DLD1 (cell line): Measurements from ENCODE around the gene PIWIL1.

Experiments used
- in situ Hi-C: cut with HindIII; loops from 2 replicates; pipeline ENCODE4 v1.10.0; 2017; ENCODE audit warnings: low sequenced_read_pairs

The PIWIL1 gene

DNA sequence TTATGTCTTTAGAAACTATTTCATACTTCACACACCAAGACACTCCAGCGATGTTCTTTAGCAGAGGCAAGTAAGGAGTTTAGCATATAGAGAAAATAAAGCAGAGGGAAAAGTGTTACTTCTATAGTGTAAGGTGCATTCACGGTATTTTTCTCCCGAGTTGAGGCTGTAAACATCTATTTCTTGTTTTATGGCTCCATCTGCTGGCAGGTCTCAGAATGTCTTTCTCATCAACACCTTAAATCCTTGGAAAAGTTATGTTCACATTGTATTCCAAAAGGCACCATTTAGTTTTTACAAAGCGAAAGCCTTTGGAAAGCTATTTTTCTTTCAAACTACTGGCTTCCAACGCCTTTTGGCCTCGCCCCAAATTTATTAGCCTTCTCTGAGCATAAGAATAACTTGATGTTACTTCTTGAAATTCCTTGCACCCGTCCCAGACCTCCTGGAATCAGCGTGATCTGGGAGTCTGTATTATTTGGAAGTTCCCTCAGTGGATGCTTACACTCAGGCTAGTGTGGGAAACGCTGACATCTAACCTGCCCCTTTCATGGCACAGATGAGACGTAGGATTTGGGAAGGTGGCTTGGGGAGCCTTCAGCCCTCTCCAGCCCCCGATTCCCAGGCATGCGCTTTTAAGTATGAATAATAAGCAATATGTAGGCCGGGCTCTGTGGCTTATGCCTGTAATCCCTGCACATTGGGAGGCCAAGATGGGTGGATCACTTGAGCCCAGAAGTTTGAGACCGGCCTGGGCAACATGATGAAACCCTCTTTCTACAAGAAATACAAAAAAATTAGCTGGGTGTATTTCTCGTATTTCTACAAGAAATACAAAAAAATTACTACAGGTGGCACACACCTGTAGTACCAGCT is 1.9 kb upstream of the PIWIL1 start:
- in situ Hi-C loops: loop anchor here (25.0 kb wide), 1 partner anchor 298 kb away; no protein-coding TSS in a partner anchor

DNA sequence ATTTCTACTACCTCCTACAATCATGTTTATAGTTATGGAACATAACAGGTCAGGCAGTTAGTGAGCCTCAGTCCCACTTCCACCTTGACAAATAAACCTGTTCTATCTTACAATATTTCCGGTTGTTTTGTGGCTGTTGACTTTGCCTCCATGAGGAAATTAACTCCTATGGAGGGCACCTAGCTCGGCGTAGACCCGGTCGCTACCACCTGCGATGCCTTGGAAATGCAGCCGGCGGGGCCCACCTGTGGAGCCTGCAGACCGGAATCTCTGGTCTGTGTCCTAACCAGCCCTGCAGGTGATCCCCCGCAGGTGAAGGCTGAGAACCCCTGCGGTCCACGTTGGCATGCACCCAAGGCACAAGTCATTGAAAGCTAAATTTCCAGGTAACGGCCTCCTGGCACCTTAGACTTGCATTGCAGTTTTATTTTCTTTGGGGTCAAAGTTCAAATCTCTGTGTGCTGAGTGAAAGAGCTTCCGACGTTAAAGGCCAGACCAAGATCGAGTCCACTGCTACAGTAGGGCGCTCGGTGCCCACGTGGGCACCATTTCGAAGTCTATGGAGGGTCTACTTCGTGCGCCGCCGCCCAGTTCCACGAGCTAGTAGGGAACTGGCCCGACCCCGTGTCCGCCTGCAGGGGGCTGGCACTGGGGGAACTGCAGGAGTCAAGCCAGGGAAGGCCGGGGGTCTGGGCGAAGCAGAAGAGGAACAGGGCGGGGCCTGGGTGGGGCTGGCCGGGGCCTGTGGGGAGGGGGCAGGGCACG is 782 bp upstream of the PIWIL1 start:
- in situ Hi-C loops: loop anchor here (25.0 kb wide), 1 partner anchor 300 kb away; no protein-coding TSS in a partner anchor

DNA sequence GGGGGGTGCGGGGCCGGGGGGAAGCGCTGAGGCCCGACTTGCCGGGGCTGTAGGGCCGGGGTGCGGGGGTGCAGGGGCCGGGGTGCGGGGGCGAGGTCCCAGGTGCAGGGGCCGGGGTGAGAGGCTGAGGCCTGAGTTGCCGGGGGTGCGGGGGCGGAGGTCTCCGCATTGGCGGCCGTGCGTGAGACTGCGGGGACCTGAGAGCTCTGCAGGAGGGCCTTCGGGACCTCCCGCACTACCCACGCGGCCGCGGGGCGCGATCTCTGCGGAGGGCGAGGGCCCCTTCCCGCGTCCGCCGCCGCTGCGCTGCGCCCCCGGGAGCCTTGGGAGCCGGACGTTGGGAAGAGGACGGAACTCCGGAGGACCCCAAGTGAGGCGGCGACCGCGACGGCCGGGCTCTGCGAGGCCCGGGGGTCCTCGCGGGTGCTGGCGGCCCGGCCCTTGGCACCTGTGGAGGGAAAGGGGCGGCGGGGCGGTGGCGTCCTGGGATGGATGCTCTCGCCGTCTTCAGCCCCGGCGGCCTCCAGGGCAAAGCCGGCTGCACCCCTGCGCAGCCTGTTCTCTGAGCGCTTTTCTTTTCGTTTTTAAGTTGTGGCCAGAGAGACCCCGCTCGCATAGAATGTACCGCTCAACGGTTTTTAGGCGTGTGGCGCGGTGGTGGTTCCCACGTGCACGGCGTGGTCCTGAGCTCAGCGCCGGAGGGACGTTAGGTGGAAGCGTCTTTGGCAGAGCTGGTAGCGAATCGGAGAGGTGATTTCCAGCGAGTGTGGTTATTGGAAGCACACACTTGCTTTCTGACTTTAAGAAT is 1.3 kb downstream of the PIWIL1 start:
- in situ Hi-C loops: loop anchor here (25.0 kb wide), 1 partner anchor 302 kb away; no protein-coding TSS in a partner anchor

DNA sequence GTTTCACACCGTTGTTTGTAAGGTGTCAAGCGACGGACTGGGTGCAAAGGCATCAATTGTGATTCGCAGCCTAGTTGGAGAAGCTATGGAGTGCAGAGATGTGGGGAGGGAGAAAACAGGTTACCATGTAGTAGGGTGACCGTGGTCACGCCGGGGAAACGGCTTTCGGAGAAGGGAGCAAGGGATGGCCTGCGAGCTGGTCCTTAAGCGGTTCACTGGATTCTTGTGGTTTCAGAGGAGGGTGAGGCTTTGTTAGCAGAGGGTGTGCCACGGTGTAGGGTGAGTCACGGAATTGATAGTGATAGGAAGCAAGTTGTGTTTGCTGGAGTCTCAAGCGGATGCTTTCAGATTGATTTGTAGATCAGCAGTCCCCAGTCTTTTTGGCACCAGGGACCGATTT is 2.3 kb downstream of the PIWIL1 start:
- in situ Hi-C loops: loop anchor here (25.0 kb wide), 1 partner anchor 303 kb away; no protein-coding TSS in a partner anchor

DNA sequence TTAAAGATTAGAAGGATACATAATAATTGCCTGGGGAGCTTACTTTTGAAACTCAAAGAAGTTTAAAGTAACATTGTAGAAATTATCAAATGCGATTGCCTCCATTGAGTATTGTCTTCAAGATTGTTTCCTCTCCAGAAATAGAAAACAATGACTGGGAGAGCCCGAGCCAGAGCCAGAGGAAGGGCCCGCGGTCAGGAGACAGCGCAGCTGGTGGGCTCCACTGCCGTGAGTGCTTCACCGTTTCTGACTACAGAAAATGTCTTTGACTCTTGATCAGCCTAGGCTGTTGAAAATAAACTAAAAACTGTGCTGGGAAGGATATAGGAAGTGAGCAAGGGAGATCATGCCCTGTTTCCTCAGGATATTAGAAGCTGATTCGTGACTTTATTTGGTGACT is 4.8 kb downstream of the PIWIL1 start:
- in situ Hi-C loops: loop anchor here (25.0 kb wide), 1 partner anchor 305 kb away; no protein-coding TSS in a partner anchor

DNA sequence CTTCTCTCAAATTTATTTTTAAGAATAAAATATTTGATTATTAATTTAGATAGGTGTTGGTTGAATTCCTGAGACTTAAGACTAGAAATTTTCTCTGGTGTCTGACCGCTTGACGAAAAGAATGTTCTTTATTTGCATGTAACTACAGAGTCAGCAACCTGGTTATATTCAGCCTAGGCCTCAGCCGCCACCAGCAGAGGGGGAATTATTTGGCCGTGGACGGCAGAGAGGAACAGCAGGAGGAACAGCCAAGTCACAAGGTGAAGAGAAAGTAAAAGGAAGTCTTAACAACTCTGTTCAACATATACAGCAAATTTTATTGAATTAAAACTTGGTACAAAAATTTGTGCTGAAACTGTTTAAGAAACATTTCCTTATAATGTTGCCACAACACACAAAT is 5.2 kb downstream of the PIWIL1 start:
- in situ Hi-C loops: loop anchor here (25.0 kb wide), 1 partner anchor 306 kb away; no protein-coding TSS in a partner anchor

DNA sequence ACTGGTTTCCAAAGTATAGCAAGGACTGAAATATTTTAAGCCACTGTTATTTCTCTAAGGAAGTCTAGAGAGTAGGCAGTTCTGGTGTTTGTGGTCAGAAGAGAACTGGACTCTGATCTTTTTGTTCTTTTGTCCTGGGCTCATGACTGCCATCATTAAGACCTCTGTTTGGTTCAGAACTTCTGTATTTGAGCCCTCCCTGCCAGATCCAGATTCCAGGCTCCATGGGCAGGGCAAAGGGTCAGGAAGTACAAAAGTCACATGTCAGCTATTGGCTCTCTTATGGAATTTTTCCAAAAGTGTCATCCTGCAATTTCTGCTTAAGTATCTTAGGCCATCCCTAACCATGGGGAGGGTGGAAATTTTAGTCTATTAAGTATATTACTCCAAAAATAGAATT is 6.8 kb downstream of the PIWIL1 start:
- in situ Hi-C loops: loop anchor here (25.0 kb wide), 1 partner anchor 307 kb away; no protein-coding TSS in a partner anchor

DNA sequence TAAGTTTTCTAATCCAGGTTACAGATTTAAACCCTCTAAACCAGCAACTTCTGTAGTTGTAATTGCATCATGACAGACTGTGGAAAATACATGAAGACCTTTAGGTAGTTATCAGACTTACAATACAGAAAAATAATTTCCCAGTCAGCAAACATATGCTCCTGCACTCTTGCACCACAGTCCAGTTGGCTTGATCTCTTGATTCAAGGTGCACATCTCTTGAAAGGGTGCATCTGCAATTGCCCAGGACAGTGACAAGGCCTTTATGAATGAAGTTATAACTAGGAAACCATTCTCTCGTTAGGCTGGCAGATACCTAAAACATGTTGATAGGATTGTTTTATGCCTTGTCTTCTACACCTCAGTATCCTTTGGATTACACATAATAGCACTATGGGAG is 7.6 kb downstream of the PIWIL1 start:
- in situ Hi-C loops: loop anchor here (25.0 kb wide), 1 partner anchor 308 kb away; no protein-coding TSS in a partner anchor

DNA sequence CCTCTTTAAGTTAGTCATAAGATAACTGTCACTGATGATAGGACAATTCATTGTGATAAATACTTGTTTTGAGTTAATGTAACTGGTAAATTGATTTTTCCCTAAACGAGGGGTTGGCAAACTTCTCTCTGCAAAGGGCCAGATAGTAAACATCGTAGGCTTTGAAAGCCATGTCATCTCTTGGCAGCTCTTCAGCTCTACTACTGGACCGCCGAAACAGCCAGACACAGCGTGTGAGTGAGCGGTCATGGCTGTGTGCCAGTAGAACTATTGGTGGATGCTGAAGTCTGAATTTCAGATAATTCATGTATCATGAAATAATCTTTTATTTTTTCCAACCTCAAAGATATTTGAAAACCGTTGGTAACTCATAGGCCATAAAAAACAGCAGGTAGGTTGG is 9.9 kb downstream of the PIWIL1 start:
- in situ Hi-C loops: loop anchor here (25.0 kb wide), 1 partner anchor 310 kb away; no protein-coding TSS in a partner anchor

DNA sequence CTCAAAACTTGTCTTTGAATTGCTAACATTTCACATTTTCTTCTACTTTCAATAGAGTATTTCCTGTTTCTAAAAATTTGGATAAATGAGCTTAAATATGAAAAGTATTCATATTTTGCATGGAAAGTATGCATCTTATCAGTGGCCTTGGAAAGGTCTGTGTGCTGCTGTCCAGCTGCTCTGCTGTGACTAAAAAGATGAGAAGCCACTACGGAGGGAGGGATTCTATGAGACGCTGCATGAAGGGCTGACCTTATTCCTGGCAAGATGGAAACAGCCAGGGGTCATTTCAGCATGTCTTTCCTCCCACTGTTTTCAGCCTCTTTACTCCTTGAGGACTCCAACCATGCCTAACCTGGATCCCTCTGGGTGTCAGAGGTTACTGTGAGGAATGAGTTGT is 13.0 kb downstream of the PIWIL1 start:
- in situ Hi-C loops: no loop called here

DNA sequence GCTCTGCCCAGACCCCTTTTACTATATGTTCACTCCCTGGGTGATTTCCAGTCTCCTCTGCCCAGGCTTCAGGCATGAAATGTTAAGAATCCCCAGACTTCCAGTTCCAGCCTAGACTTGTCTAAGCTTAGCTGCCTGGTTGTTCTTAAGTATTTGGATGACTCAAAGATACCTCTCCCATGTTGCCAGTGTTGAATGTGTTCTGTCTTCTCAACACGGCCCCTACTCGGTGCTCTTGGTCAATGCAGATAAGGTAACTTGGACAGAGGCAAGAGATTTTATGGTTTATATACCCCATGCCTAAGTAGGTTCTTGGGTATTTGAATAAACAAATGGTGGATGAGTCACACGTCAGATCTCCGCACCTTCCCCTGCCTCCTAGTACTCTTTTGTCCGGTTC is 13.6 kb downstream of the PIWIL1 start:
- in situ Hi-C loops: no loop called here

DNA sequence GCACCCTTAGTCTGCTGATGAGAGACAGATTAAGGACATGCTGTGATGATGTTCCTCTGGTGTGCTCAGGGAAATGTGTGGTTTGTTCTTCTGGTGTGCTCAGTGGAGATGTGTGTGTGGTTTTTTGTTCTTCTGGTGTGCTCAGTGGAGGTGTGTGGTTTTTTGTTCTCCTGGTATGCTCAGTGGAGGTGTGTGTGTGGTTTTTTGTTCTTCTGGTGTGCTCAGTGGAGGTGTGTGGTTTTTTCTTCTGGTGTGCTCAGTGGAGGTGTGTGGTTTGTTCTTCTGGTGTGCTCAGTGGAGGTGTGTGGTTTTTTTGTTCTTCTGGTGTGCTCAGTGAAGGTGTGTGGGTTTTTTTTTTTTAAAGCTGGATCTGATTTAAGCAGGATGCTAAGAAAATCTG is 15.4 kb downstream of the PIWIL1 start:
- in situ Hi-C loops: no loop called here

DNA sequence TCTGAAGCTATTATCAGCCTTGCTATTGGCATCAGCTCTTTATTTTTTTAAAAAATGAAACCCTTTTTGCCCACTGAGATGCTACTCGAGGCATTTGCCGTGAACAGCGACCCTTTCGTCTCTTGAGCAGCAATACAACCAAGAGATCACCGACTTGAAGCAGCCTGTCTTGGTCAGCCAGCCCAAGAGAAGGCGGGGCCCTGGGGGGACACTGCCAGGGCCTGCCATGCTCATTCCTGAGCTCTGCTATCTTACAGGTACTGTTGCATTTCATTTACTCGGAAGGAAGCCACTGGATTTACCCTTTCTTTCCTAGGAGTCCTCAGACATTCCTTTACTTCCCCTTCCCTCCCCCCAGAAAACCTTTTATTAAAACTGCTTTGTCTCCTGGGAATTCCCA is 16.7 kb downstream of the PIWIL1 start:
- in situ Hi-C loops: no loop called here

DNA sequence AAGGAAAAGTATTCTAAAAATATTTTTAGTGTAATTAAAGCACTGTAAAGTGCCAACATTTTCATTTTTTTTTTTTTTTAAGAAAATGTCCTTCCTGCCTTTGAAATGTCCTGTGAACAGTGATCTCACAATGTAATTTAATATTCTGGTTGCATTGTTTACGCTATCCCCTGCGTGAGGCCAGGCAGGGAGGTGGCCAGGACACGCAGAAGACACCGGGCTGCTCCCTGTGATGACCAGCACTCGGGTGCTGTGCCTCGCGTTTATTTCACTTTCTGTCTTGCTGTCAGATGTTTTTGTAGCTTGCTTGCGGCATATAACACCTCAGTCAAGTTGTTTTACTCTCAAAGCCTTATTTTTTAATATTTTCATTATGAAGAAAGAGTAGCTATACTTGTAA is 18.5 kb downstream of the PIWIL1 start:
- in situ Hi-C loops: no loop called here

DNA sequence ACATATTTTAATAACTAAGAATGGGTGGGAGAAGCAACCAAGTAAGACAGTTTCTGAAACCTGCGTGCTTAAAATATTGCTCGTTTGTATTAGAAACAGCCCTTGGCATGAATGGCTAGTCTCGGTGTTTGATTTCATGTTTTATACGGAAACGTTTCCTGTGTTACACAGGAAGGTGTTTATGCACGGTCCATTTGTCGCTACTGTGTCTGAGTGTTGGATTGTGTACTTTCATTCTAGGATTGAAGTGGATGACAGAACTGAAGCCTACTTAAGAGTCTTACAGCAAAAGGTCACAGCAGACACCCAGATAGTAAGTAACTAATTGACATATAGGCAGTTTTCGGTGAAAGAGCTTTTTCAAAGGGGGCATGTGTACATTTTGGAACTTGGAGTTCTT is 19.6 kb downstream of the PIWIL1 start:
- in situ Hi-C loops: no loop called here

DNA sequence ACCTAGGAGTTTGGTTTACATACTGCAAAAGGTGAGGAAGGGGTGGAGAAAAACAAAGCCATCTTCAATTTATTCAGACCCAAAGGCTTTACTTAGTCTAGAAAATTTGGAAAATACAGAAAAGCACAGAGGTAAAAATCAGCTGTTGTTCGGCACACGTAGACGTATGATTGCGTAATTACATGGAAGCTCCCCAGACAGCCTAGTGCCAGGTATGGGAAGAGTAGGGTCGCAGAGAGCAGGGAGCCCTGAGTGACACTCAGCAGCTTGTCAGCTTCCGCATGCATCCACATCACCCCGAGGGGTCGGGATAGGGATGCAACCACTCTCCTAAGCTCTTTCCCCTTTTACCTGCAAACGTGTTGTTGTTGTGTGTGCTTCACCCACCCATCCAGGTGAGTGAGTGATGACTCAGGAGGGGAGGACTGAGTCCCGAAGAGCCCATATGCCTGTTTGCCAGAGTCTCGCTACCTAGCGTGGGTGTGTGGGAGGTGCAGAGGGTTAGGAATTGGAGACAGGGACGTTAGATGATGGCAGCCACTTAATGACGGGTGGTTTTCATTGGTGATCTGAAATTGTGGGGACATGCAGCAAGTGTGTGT is 20.1 kb downstream of the PIWIL1 start:
- in situ Hi-C loops: no loop called here

DNA sequence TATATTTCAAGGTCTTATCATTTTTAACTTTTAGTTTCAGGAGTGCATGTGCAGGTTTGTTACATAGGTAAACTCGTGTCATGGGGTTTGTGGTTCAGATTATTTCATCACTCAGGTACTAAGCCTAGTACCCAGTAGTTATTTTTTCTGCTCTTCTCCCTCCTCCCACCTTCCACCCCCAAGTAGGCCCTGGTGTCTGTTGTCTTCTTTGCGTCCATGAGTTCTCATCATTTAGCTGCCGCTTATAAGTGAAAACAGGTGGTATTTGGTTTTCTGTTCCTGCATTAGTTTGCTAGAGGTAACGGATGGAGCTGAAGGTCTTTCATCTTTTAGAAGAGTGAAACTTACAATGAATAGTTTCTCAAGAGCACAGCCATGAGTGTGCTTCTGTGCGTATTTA is 24.4 kb downstream of the PIWIL1 start:
- in situ Hi-C loops: no loop called here

DNA sequence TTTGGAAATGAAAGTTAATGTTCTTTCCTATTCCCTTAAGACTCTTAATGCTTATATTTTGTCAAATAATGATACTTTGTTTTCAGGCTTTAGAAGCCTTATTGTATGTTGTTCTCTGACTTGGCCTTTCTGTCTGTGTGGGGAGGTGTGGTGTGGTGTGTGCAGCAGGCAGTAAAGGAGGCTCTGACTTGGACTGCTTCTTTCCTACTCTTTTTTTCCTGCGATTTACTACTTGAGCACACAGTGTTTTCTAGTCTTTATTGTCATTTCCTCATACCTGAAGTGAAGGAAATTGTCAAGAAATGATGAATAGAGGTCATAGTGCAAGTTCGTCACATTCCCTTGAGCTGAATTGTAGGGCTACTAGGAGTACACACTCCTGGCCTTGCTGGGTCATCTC is 26.9 kb downstream of the PIWIL1 start:
- in situ Hi-C loops: no loop called here

DNA sequence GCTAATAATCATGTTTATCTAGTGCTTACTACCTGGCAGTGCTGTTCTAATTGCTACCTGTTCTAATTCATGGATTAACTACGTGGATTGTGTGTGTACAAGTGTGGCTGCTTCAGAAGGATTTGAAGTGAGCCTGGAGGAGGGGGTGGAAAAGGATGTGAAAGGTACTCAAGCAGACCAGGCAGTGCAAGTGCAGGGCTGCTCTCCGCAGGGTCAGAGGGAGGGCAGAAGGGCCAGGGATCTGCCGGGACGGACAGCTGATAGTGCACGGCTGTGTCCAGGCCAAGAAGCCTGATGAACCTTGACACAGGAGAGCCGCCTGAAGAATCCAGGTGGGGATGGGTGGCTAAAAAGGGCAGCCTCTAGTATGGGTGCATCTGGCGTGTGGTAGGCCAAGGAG is 28.5 kb downstream of the PIWIL1 start:
- in situ Hi-C loops: no loop called here

DNA sequence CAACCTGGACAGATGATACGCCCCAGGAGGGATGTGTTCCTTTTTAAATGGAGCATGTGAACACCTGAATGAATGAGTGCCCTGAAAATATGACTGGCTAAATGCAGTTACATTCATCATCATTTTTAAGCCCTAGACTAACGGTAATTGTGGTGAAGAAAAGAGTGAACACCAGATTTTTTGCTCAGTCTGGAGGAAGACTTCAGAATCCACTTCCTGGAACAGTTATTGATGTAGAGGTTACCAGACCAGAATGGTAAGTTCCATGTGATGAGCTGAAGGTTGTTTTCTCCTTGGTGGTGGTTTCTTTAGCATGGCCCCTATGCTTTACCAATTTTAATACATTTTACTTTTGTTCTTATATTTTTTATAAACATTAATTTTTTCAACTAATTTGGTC is 29.3 kb downstream of the PIWIL1 start:
- in situ Hi-C loops: no loop called here
